Esophagus muscularis mucosa (tissue), 4 donors: ENCODE data around the gene LYSMD1.

Experiments
- EP300 ChIP-seq: sonication (generic); formaldehyde crosslinking; IDR thresholded peaks from one replicate; pipeline ENCODE4 v1.6.1; 2017; ENCODE audit warnings: antibody characterized with exemption
- POLR2A ChIP-seq: fragments of 450-650 bp; IDR thresholded peaks from one replicate; pipeline ENCODE4 v1.6.1; 2017; ENCODE audit warnings: antibody characterized with exemption, moderate library complexity, mild to moderate bottlenecking, low read depth
- TF ChIP-seq, protein P1 (sequence below), 3 experiments: fragments of 200-600 bp in 2 of 3; fragments of 450-650 bp in 1 of 3; sonication (generic) in 2 of 3; IDR thresholded peaks; one replicate each; pipeline ENCODE4 v1.5.1; 2017 to 2019; ENCODE audit warnings: antibody characterized with exemption in 3 of 3, mild to moderate bottlenecking in 2 of 3, moderate library complexity in 1 of 3

DNA sequence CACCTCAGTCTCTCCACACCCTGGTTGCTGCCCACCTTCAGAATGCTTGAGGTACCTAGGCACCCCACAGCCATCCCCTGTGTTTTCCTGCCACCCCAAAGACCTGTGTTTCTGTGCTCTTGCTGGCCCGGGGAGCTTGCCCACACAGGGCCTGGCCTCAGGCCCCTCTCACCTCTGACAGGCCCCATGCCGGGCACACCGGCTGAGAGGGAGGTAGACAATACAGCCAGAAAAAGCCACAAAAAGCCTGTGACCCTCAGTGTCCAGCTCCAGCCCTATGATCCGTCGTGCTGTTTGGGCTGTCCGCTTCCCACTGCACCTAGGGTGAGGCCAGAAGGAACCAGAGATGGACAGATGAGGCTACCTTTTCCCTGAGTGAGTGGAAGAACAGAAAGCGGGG, 30.7 kb downstream of the LYSMD1 start:
- TF ChIP-seq, protein P1, sequence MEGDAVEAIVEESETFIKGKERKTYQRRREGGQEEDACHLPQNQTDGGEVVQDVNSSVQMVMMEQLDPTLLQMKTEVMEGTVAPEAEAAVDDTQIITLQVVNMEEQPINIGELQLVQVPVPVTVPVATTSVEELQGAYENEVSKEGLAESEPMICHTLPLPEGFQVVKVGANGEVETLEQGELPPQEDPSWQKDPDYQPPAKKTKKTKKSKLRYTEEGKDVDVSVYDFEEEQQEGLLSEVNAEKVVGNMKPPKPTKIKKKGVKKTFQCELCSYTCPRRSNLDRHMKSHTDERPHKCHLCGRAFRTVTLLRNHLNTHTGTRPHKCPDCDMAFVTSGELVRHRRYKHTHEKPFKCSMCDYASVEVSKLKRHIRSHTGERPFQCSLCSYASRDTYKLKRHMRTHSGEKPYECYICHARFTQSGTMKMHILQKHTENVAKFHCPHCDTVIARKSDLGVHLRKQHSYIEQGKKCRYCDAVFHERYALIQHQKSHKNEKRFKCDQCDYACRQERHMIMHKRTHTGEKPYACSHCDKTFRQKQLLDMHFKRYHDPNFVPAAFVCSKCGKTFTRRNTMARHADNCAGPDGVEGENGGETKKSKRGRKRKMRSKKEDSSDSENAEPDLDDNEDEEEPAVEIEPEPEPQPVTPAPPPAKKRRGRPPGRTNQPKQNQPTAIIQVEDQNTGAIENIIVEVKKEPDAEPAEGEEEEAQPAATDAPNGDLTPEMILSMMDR (IDR thresholded peaks at IDR 0.05): no peak
- TF ChIP-seq POLR2A (no peak), EP300 (no peak)
